OCI-LY7 (cell line): ENCODE data around the gene PLA1A.

ENCODE experiments used
- CTCF ChIP-seq: fragments of 200-600 bp; sonication (generic); conservative IDR thresholded peaks from 2 replicates; pipeline ENCODE4 v1.5.1; 2014; ENCODE audit warnings: mild to moderate bottlenecking, antibody characterized with exemption, low read length, moderate library complexity, mixed read lengths
- EZH2phosphoT487 ChIP-seq: fragments of 200-600 bp; sonication (generic); IDR thresholded peaks from 2 replicates; pipeline ENCODE4 v1.6.1; 2018; ENCODE audit warnings: low read depth, borderline replicate concordance, mild to moderate bottlenecking, mixed run types, antibody characterized with exemption, low read length, moderate library complexity, mixed read lengths

- TF ChIP-seq CTCF (no peak), EZH2phosphoT487 (no peak)
These were observed 27.5 kb upstream of the PLA1A start for GRCh38 chr3:119570229-119570628.
